ENCODE data around the gene ITIH4. TPM values are rescaled to one million over a fixed set of nuclear protein-coding genes. Genes with fewer than 3 reads are reported as not detected.

Gene ITIH4
- total and polyA plus RNA-seq, 11 donors: 0.76 to 11.2 (median 4.2) TPM

- WGBS, 4 donors: 81 to 90% (median 86%) methylated on average over 17 to 18 of the region's 18 CpGs
- Histone ChIP-seq H3K4me3 (no peak overlapping the region), H3K9me3 (no peaks in the 10 kb centered on the region), H3K4me1 (peaks cover 6 to 59% (median 43%) of the 10 kb centered on the region in 12 donors), H3K27me3 (no peaks in the 10 kb centered on the region), H3K27ac (peak overlapping the region; percentile 10 to 90 (median 72)), H3K36me3 (peaks cover 0 to 62% (median 32%) of the 10 kb centered on the region in 9 donors)
- DNase-seq: peak in 2 of 5 donors; percentile 20 to 25
- no peak for ATAC-seq
- no peak for TF ChIP-seq POLR2A (IDR thresholded peaks at IDR 0.05)
- intact Hi-C loops (cut with DNase I): loop anchor here in 1 of 10 donors (5.0 kb wide), 1 partner anchor 53 kb away; the partner anchor contains the start of gene STIMATE
Observed at GRCh38 chr3:52844290-52844975, 14.0 kb upstream of the ITIH4 start.

DNA sequence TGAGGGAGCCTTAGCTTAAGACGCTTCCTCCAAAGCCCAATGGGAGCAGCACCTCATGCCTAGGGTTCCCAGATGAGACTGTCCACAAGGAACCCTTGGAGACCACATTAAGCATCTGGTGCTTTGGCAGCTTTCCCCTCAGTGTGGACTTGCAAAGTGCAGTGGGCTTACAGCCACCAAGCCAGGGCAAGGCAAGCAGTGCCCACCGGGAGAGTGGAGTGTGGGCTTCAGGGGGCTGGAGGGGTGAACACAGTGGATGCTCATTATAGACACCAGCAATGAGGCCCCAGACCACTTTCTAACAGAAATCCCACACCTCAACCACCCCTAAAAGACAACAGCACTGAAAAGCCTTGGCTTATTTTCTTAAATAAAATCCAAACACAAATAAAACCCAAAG lies 13.4 kb upstream of the ITIH4 start:
- Histone ChIP-seq H3K4me1 (peaks cover 6 to 59% (median 43%) of the 10 kb centered on the region in 12 donors), H3K9me3 (no peaks in the 10 kb centered on the region), H3K27ac (peak overlapping the region in 9 of 12 donors; percentile 42 to 90 (median 70)), H3K4me3 (no peak overlapping the region), H3K27me3 (no peaks in the 10 kb centered on the region), H3K36me3 (peaks cover 0 to 62% (median 27%) of the 10 kb centered on the region in 9 donors)
- intact Hi-C loops (cut with DNase I): loop anchor here in 1 of 10 donors (5.0 kb wide), 1 partner anchor 53 kb away; the partner anchor contains the start of gene STIMATE
- 88 to 96% (median 91%) methylated on average over 2 of the region's 2 CpGs for WGBS, 4 donors
- no peak for ATAC-seq
- TF ChIP-seq POLR2A (IDR thresholded peaks at IDR 0.05): no peak
- no peak for TF ChIP-seq CTCF (IDR thresholded peaks at IDR 0.05)
- peak in 3 of 5 donors; percentile 15 to 17 (median 16) for DNase-seq

- WGBS, 4 donors: 82 to 89% (median 87%) methylated on average over 19 to 20 of the region's 20 CpGs
- DNase-seq (peak in 3 of 5 donors; percentile 12 to 24 (median 12)), ATAC-seq (no peak)
- H3K36me3 ChIP-seq: peaks cover 0 to 60% (median 22%) of the 10 kb centered on the region in 9 donors
- H3K4me1 ChIP-seq: peaks cover 6 to 59% (median 43%) of the 10 kb centered on the region in 12 donors
- H3K4me3 ChIP-seq: no peak overlapping the region
- no peaks in the 10 kb centered on the region for H3K9me3 ChIP-seq
- intact Hi-C loops (cut with DNase I): loop anchor here in 1 of 10 donors (5.0 kb wide), 1 partner anchor 54 kb away; the partner anchor contains the start of gene STIMATE
- peak overlapping the region in 8 of 12 donors; percentile 18 to 90 (median 72) for H3K27ac ChIP-seq
- H3K27me3 ChIP-seq: no peaks in the 10 kb centered on the region
- TF ChIP-seq CTCF (IDR thresholded peaks at IDR 0.05) (no peak), POLR2A (IDR thresholded peaks at IDR 0.05) (no peak)
Observed at GRCh38 chr3:52843108-52843865, 12.8 kb upstream of the ITIH4 start.

DNA sequence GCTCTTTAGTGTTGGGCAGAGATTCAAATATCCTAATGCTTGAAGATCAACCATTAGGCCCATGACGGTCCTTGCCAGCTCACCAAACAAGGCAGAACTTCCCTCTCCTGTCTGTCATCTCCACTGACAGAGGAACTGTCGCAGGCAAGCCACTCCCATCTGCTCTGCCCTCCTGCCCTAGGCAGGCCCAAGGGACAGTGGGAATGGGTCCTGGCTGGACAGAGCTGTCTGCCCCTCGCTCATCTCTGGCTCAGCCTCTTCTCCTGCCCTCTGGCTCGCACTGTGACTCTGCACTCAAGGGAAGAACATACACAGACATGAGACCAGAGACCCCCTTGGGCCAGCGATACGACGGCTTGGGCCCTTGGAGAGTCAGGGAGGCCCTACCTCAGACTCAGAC lies 12.0 kb upstream of the ITIH4 start:
- Histone ChIP-seq H3K4me1 (peaks cover 6 to 61% (median 43%) of the 10 kb centered on the region in 12 donors), H3K4me3 (no peak overlapping the region), H3K27ac (peak overlapping the region in 11 of 12 donors; percentile 18 to 85 (median 52)), H3K27me3 (no peaks in the 10 kb centered on the region), H3K9me3 (no peaks in the 10 kb centered on the region), H3K36me3 (peaks cover 0 to 52% (median 18%) of the 10 kb centered on the region in 9 donors)
- intact Hi-C loops (cut with DNase I): loop anchor here in 1 of 10 donors (5.0 kb wide), 1 partner anchor 55 kb away; the partner anchor contains the start of gene STIMATE
- 54 to 69% (median 62%) methylated on average over 7 of the region's 7 CpGs for WGBS, 4 donors
- ATAC-seq (peak; percentile 39 to 74 (median 64)), DNase-seq (peak; percentile 37 to 78 (median 71))
- TF ChIP-seq POLR2A (IDR thresholded peaks at IDR 0.05): no peak
- no peak for TF ChIP-seq CTCF (IDR thresholded peaks at IDR 0.05)

All from heart left ventricle (tissue), 16 donors.